Measurements from ENCODE around the gene S100A10.
A peak's percentile ranks its signal among the peaks of the same experiment; 100 is the strongest.

Gene S100A10

DNA sequence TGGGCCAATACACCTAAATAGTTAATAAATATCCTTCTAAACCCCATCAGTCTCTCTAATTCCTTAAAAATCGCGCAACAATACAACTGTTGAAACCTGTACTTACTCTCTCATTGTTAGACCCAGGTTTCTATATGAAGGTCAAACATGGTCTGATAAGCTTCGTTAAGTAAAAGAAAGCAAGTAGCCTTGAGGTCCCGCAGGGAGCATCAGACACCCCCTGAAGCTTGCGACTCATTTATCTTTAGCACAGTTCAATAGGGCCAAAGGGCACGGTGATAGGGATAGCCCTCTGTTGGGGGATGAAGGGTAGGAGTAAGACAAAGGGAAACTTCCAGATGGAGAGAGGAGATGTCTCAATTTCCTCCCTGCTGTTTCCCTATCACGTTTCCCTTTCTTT lies 57.0 kb downstream of the S100A10 start:
- in situ Hi-C loops (cut with HindIII; ENCODE audit: low sequenced_read_pairs), result no loop called here
- no peak for DNase-seq (ENCODE audit: low read depth, low spot score)
- TF ChIP-seq, protein P1, sequence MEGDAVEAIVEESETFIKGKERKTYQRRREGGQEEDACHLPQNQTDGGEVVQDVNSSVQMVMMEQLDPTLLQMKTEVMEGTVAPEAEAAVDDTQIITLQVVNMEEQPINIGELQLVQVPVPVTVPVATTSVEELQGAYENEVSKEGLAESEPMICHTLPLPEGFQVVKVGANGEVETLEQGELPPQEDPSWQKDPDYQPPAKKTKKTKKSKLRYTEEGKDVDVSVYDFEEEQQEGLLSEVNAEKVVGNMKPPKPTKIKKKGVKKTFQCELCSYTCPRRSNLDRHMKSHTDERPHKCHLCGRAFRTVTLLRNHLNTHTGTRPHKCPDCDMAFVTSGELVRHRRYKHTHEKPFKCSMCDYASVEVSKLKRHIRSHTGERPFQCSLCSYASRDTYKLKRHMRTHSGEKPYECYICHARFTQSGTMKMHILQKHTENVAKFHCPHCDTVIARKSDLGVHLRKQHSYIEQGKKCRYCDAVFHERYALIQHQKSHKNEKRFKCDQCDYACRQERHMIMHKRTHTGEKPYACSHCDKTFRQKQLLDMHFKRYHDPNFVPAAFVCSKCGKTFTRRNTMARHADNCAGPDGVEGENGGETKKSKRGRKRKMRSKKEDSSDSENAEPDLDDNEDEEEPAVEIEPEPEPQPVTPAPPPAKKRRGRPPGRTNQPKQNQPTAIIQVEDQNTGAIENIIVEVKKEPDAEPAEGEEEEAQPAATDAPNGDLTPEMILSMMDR (IDR thresholded peaks at IDR 0.05; ENCODE audit: low read depth, low read length), result no peak
- H3K4me3 ChIP-seq (ENCODE audit: low read depth, low read length), result no peak overlapping the region

DNA sequence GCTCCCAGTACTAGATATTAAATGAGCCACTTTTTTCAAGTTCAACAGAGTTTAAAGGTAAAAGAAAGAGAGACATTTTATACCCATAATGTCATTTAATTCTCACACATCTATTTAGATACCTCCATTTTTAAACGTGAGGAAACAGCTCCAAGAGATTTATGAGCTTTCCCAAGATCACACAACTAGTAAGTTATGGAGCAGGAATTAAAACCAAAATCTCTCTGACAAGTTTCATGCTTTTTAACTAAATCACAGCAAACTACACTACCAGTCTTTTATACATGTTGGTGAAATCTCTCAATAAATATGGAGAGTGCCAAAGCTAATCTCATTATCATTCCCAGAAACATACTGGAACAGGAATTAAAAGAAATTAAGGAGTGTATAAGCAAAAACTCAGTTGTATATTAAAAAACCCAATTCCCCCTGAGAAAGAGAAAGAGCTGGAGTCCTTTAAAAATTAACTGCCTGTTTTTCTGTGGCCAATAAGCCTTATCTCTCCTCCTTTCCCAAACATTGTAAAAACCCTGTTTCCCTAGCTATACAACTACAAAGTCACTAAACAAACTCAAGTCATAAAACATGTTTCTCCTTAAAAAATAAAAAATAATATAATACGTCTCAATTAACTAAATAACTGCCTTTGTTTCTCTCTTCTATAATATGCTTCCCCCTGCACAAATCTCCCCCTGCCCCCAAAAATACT lies 57.6 kb downstream of the S100A10 start:
- in situ Hi-C loops (cut with HindIII; ENCODE audit: low sequenced_read_pairs), result no loop called here
- no peak for DNase-seq (ENCODE audit: low read depth, low spot score)
- H3K4me3 ChIP-seq (ENCODE audit: low read depth, low read length), result no peak overlapping the region
- TF ChIP-seq, protein P1 (IDR thresholded peaks at IDR 0.05; ENCODE audit: low read depth, low read length), result no peak

DNA sequence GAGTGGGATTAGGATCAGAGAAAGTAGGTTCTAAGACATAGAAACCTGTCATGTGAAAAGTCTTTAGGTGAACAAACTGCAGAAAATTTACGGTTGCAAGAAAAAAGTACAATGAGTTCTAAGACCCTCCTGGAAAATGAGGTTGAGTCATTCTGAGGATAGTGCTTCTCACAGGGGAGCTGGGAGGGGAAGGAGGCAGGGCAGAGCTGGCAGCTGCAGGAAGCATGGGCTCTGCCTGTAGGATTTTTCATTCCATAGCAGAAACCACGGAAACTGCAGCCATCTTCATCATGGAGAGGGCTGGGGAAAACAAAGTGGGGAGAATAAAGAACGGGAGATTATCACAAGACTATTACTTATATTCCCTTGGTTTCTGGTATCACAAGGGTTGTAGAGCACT lies 58.5 kb downstream of the S100A10 start:
- no peak overlapping the region for H3K4me3 ChIP-seq (ENCODE audit: low read depth, low read length)
- in situ Hi-C loops (cut with HindIII; ENCODE audit: low sequenced_read_pairs), result no loop called here
- TF ChIP-seq, protein P1 (IDR thresholded peaks at IDR 0.05; ENCODE audit: low read depth, low read length), result no peak
- DNase-seq (ENCODE audit: low read depth, low spot score), result peak; percentile 44

DNA sequence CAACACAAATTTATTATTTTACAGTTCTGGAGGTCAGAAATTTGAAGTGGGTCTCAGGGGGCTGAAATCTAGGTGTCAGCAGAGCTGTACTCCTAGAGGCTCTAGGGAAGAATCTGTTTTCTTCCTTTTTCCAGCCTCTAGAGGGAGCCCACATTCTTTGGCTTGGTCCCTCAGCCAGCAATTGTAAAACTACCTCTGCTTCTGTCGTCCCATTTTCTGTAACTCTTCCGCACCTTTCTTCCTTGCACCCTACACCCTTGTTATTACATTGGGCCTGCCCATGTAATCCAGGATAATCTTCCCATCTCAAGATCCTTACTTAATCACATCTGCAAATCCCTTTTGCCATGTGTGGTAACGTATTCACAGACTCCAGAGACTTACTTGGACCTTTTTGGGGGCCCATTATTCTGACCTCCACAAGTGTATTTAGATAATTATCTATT lies 59.6 kb downstream of the S100A10 start:
- TF ChIP-seq, protein P1 (IDR thresholded peaks at IDR 0.05; ENCODE audit: low read depth, low read length), result peak; percentile 82
- in situ Hi-C loops (cut with HindIII; ENCODE audit: low sequenced_read_pairs), result no loop called here
- H3K4me3 ChIP-seq (ENCODE audit: low read depth, low read length), result no peak overlapping the region
- DNase-seq (ENCODE audit: low read depth, low spot score), result peak; percentile 67

All from astrocyte of the spinal cord (primary cell).